PC-9 (cell line): ENCODE results near the gene TRABD2B. TPM values are rescaled to one million over a fixed set of nuclear protein-coding genes. Genes with fewer than 3 reads are reported as not detected.

Experiments used
- BruUV-seq: library from RNA; stranded (reverse); fragments of 400-500 nt; replicated peaks from 2 replicates; lab custom pipeline; 2021; lab: Mats Ljungman, UMichigan
- CTCF ChIA-PET: fragments of 300-600 bp; sonication (Branson Sonifier 250); formaldehyde crosslinking; loops from one replicate; lab custom pipeline; 2022; ENCODE audit warnings: antibody characterized with exemption; lab: Charles Lee
- POLR2A ChIA-PET: fragments of 300-600 bp; sonication (Branson Sonifier 250); formaldehyde crosslinking; loops from one replicate; lab custom pipeline; 2022; ENCODE audit warnings: antibody characterized with exemption; ENCODE audit not compliant: unreplicated experiment; lab: Charles Lee
- DNase-seq, 2 experiments: peaks; one replicate each; pipeline versions ENCODE4 v3.0.0 to v3.0.0-alpha.2; 2015 to 2022; ENCODE audit warnings: mixed read lengths in 1 of 2
- H2AFZ ChIP-seq: fragments of 200-600 bp; sonication (generic); 2 replicates; pipeline ENCODE4 v1.8.1; 2017; ENCODE audit warnings: antibody characterized with exemption
- H3F3A ChIP-seq: fragments of 200-600 bp; sonication (generic); 2 replicates; pipeline ENCODE4 v1.8.1; 2017; ENCODE audit warnings: antibody characterized with exemption, mild to moderate bottlenecking, low read depth; ENCODE audit not compliant: insufficient read depth
- H3K27ac ChIP-seq: fragments of 200-600 bp; sonication (generic); 2 replicates; pipeline ENCODE4 v1.6.1; 2016; ENCODE audit warnings: mixed run types
- H3K27me3 ChIP-seq: fragments of 200-600 bp; sonication (generic); 2 replicates; pipeline ENCODE4 v1.6.1; 2016; ENCODE audit warnings: low read depth, mixed run types; ENCODE audit not compliant: insufficient read depth
- H3K36me3 ChIP-seq: fragments of 200-600 bp; sonication (generic); 2 replicates; pipeline ENCODE4 v1.6.1; 2016; ENCODE audit warnings: low read depth, mixed run types
- H3K4me1 ChIP-seq: fragments of 200-600 bp; sonication (generic); replicated peaks from 2 replicates; pipeline ENCODE4 v1.6.1; 2016; ENCODE audit warnings: mixed run types; ENCODE audit not compliant: insufficient read depth
- H3K4me2 ChIP-seq: fragments of 200-600 bp; sonication (generic); 2 replicates; pipeline ENCODE4 v1.6.1; 2017; ENCODE audit warnings: mixed run types
- H3K4me3 ChIP-seq: fragments of 200-600 bp; sonication (generic); 2 replicates; pipeline ENCODE4 v1.6.1; 2016; ENCODE audit warnings: mixed run types
- H3K79me2 ChIP-seq: fragments of 200-600 bp; sonication (generic); 2 replicates; pipeline ENCODE4 v1.6.1; 2017; ENCODE audit warnings: low read depth, mixed run types
- H3K9me2 ChIP-seq: fragments of 200-600 bp; sonication (generic); 2 replicates; pipeline ENCODE4 v1.8.1; 2017; ENCODE audit warnings: mild to moderate bottlenecking; ENCODE audit not compliant: insufficient read depth
- H3K9me3 ChIP-seq: fragments of 200-600 bp; sonication (generic); 2 replicates; pipeline ENCODE4 v1.8.1; 2016; ENCODE audit warnings: low read depth; ENCODE audit not compliant: insufficient read depth
- H4K20me1 ChIP-seq: fragments of 200-600 bp; sonication (generic); 2 replicates; pipeline ENCODE4 v1.8.1; 2017; ENCODE audit not compliant: insufficient read depth
- EZH2 ChIP-seq: fragments of 200-600 bp; sonication (generic); IDR thresholded peaks from 2 replicates; pipeline ENCODE4 v1.8.0; 2017; ENCODE audit warnings: antibody characterized with exemption, low read depth
- intact Hi-C: fragments of 100-400 bp; cut with micrococcal nuclease; formaldehyde crosslinking; loops from one replicate; pipeline ENCODE4 v1.10.0; 2022; ENCODE audit not compliant: unreplicated experiment
- total RNA-seq: library from RNA; stranded (reverse); gene quantifications from 2 replicates; pipeline ENCODE4 v1.2.3, GENCODE V29; 2021
- TF ChIP-seq, protein P1 (sequence below): fragments of 200-600 bp; sonication (generic); conservative IDR thresholded peaks from 2 replicates; pipeline ENCODE4 v1.6.1; 2017; ENCODE audit warnings: mixed run types, antibody characterized with exemption, mild to moderate bottlenecking, moderate library complexity

TRABD2B gene
- total RNA-seq, 1 experiment from 2014 or later = not detected

DNA sequence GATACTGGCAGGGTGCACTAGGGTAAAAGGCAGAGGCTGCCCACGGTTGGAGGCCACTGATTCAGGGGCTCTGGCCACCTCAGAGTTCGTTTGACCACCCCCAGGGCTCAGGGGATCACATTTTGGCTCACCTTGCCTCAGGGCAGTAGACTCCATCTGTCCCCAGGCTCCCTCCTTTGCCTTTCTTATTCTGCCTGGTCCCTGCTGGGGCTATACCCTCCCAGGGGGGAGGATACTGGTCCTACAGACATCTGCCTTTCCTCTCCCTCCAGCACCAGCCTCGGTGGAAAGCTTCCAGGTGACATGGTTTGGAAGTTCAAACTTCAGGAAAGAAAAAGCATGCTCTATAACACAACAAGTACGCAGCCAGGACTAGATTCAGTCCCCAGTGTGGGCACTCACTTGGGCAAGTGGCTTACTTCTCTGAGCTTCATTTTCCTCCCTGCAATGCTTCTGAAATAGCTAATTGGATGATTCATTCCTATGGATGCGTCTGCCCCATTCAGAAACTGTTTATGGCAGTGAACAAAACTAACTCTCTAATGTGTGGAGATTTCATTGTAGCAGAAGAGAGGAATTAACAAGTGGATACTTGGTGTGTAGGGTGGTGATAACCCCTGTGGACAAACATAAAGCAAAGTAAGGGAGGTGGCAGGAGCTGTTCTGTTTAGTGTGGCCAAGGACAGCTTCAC, 154.8 kb downstream of the TRABD2B start:
- no peak overlapping the region for H2AFZ ChIP-seq
- H3K79me2 ChIP-seq = no peaks in the 10 kb centered on the region
- H3K4me3 ChIP-seq = no peak overlapping the region
- H3K4me2 ChIP-seq = no peak overlapping the region
- intact Hi-C loops = no loop called here
- no peaks in the 10 kb centered on the region for H3F3A ChIP-seq
- H3K36me3 ChIP-seq = no peaks in the 10 kb centered on the region
- no peak for TF ChIP-seq EZH2
- TF ChIP-seq, protein P1, sequence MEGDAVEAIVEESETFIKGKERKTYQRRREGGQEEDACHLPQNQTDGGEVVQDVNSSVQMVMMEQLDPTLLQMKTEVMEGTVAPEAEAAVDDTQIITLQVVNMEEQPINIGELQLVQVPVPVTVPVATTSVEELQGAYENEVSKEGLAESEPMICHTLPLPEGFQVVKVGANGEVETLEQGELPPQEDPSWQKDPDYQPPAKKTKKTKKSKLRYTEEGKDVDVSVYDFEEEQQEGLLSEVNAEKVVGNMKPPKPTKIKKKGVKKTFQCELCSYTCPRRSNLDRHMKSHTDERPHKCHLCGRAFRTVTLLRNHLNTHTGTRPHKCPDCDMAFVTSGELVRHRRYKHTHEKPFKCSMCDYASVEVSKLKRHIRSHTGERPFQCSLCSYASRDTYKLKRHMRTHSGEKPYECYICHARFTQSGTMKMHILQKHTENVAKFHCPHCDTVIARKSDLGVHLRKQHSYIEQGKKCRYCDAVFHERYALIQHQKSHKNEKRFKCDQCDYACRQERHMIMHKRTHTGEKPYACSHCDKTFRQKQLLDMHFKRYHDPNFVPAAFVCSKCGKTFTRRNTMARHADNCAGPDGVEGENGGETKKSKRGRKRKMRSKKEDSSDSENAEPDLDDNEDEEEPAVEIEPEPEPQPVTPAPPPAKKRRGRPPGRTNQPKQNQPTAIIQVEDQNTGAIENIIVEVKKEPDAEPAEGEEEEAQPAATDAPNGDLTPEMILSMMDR = no peak
- H3K27me3 ChIP-seq = peaks cover 9% of the 10 kb centered on the region; the same call in 1 of the 2 replicates
- no peaks in the 10 kb centered on the region for H4K20me1 ChIP-seq
- no peaks in the 10 kb centered on the region for H3K9me2 ChIP-seq
- no peaks in the 10 kb centered on the region for H3K4me1 ChIP-seq
- H3K27ac ChIP-seq = no peak overlapping the region
- ChIA-PET CTCF (no interaction called here), POLR2A (no interaction called here)
- H3K9me3 ChIP-seq = no peaks in the 10 kb centered on the region
- no TSS peak for BruUV-seq
- no peak for DNase-seq

DNA sequence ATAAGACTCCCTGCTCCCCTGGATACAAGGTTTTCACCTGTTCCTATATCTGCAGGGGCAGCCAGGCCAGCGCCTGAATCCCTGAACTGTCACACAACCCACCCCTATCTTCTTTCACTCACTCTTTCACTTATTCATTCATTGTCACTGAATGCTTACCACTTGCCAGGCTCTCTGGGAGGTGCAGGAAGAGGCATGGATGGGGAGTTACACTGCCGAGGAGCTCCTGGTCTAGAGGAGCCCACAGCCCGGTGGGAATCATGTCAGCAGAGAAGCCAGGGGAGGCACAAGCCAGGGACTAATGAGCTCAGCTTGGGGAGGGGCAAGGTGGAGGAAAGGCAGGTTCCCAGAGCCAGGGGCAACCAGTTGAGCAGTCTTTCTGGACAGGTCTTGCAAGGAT, 155.8 kb downstream of the TRABD2B start:
- peaks cover 9% of the 10 kb centered on the region; the same call in 1 of the 2 replicates for H3K27me3 ChIP-seq
- H3F3A ChIP-seq = no peaks in the 10 kb centered on the region
- no peaks in the 10 kb centered on the region for H3K9me3 ChIP-seq
- H3K4me2 ChIP-seq = no peak overlapping the region
- H3K27ac ChIP-seq = no peak overlapping the region
- H3K4me1 ChIP-seq = no peaks in the 10 kb centered on the region
- no peak for TF ChIP-seq EZH2
- TF ChIP-seq, protein P1 = no peak
- no peak overlapping the region for H3K4me3 ChIP-seq
- no peak overlapping the region for H2AFZ ChIP-seq
- H3K9me2 ChIP-seq = no peaks in the 10 kb centered on the region
- intact Hi-C loops = no loop called here
- H4K20me1 ChIP-seq = no peaks in the 10 kb centered on the region
- POLR2A ChIA-PET = no interaction called here
- DNase-seq = no peak
- CTCF ChIA-PET = no interaction called here
- no TSS peak for BruUV-seq
- H3K36me3 ChIP-seq = no peaks in the 10 kb centered on the region
- no peaks in the 10 kb centered on the region for H3K79me2 ChIP-seq

DNA sequence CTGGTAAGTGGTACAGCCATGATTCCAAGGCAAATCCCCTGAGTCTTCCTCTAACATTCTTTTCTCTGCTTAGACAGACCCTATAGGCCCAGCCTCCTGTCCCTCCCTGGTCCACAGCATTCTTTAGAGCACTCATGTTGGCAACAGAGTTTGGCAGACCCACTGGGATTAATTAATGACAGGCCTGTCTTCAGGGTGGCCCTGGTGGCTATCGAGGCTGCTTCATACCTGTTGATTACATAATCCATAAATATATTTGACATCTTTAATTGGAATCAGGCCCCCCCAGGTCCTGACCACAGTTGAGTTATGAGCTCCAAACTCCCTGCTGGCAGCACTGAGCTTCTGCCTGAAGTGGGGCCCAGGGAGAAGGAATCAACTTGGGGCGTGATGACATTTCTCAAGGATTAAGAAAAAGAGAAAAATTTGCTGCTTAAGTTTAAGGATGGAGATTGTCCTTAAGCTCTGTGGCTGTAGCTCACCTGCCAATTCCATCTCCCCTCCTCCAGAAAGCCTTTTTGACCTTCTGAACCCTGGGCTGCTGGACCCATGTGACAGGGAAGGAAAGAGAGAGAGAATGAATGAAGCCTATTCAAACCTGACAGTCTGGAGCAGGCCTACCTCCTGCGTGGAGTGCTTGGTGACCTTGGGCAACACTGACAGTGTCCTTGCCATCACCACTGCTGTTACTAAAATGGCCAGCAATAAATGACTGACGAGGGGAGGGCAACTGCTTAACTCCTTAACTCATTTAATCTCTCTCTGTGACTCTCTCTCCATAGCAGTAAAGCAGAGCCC, 156.6 kb downstream of the TRABD2B start:
- Histone ChIP-seq H3K79me2 (no peaks in the 10 kb centered on the region), H2AFZ (no peak overlapping the region), H3K27ac (no peak overlapping the region), H4K20me1 (no peaks in the 10 kb centered on the region), H3K9me2 (no peaks in the 10 kb centered on the region), H3K4me2 (no peak overlapping the region), H3K4me3 (no peak overlapping the region), H3F3A (no peaks in the 10 kb centered on the region), H3K27me3 (peaks cover 9% of the 10 kb centered on the region; the same call in 1 of the 2 replicates), H3K9me3 (0 out of 2 replicates have a peak, but pooled peaks cover under 1% of the 10 kb centered on the region), H3K36me3 (no peaks in the 10 kb centered on the region), H3K4me1 (no peaks in the 10 kb centered on the region)
- ChIA-PET POLR2A (no interaction called here), CTCF (no interaction called here)
- TF ChIP-seq EZH2 = no peak
- no TSS peak for BruUV-seq
- no peak for DNase-seq
- intact Hi-C loops = no loop called here
